HepG2 (cell line): ENCODE measurements around the gene CPZ. TPM values are rescaled to one million over a fixed set of nuclear protein-coding genes. Genes with fewer than 3 reads are reported as not detected.

Experiments used
- HNRNPL ChIP-seq: fragments of 200-400 bp; formaldehyde crosslinking; IDR thresholded peaks from 2 replicates; pipeline ENCODE4 v1.6.1; 2017; ENCODE audit warnings: mild to moderate bottlenecking, low read depth, low read length
- IKZF1 ChIP-seq: fragments of 450-650 bp; IDR thresholded peaks from 2 replicates; pipeline ENCODE4 v1.7.1; 2016
- JDP2 ChIP-seq: sonication (generic); formaldehyde crosslinking; IDR thresholded peaks from 2 replicates; pipeline ENCODE4 v1.8.1; 2022; ENCODE audit warnings: missing genetic modification reagents, borderline replicate concordance
- MEIS2 ChIP-seq: sonication (generic); formaldehyde crosslinking; IDR thresholded peaks from 2 replicates; pipeline ENCODE4 v1.9.0; 2021; ENCODE audit warnings: mild to moderate bottlenecking, missing genetic modification reagents
- MXI1 ChIP-seq: IDR thresholded peaks from 3 replicates; pipeline ENCODE4 v1.6.1; 2012; ENCODE audit warnings: low read depth, low read length, inconsistent platforms, borderline replicate concordance
- NR2C2 ChIP-seq: sonication (generic); formaldehyde crosslinking; IDR thresholded peaks from 2 replicates; pipeline ENCODE4 v1.4.0; 2020; ENCODE audit warnings: missing genetic modification reagents, mild to moderate bottlenecking, moderate library complexity, borderline replicate concordance
- NRL ChIP-seq: sonication (generic); formaldehyde crosslinking; IDR thresholded peaks from 2 replicates; pipeline ENCODE4 v1.5.0; 2020; ENCODE audit warnings: missing genetic modification reagents, mild to moderate bottlenecking, moderate library complexity, borderline replicate concordance
- RELA ChIP-seq: sonication (generic); formaldehyde crosslinking; IDR thresholded peaks from 2 replicates; pipeline ENCODE4 v1.4.0; 2020; ENCODE audit warnings: missing genetic modification reagents
- RFX3 ChIP-seq: IDR thresholded peaks from 2 replicates; pipeline ENCODE4 v1.6.1; 2016; ENCODE audit warnings: missing biosample characterization, missing genetic modification reagents
- RNF2 ChIP-seq: fragments of 450-650 bp; conservative IDR thresholded peaks from 2 replicates; pipeline ENCODE4 v1.6.1; 2016; ENCODE audit warnings: low read depth
- ZBTB42 ChIP-seq: sonication (generic); formaldehyde crosslinking; IDR thresholded peaks from 2 replicates; pipeline ENCODE4 v1.5.0; 2020; ENCODE audit warnings: mild to moderate bottlenecking, missing genetic modification reagents
- ZBTB7B ChIP-seq: sonication (generic); formaldehyde crosslinking; IDR thresholded peaks from 2 replicates; pipeline ENCODE4 v1.4.0; 2020; ENCODE audit warnings: missing genetic modification reagents
- ZKSCAN1 ChIP-seq: fragments of 150-350 bp; IDR thresholded peaks from 2 replicates; pipeline ENCODE4 v1.6.1; 2014; ENCODE audit warnings: low read length
- ZNF264 ChIP-seq: sonication (generic); formaldehyde crosslinking; IDR thresholded peaks from 2 replicates; pipeline ENCODE4 v1.4.0; 2020; ENCODE audit warnings: missing genetic modification reagents
- ZNF333 ChIP-seq: sonication (generic); formaldehyde crosslinking; IDR thresholded peaks from 2 replicates; pipeline ENCODE4 v1.4.0; 2020; ENCODE audit warnings: mild to moderate bottlenecking, missing genetic modification reagents, borderline replicate concordance
- ZNF343 ChIP-seq: sonication (generic); formaldehyde crosslinking; IDR thresholded peaks from 2 replicates; pipeline ENCODE4 v1.4.0; 2020; ENCODE audit warnings: mild to moderate bottlenecking, missing genetic modification reagents
- ZNF432 ChIP-seq: sonication (generic); formaldehyde crosslinking; IDR thresholded peaks from 2 replicates; pipeline ENCODE4 v1.5.0; 2020; ENCODE audit warnings: missing genetic modification reagents, mild to moderate bottlenecking, borderline replicate concordance
- ZNF672 ChIP-seq: sonication (generic); formaldehyde crosslinking; IDR thresholded peaks from 2 replicates; pipeline ENCODE4 v1.8.1; 2022; ENCODE audit warnings: missing genetic modification reagents
- ZNF746 ChIP-seq: sonication (generic); formaldehyde crosslinking; IDR thresholded peaks from 2 replicates; pipeline ENCODE4 v1.8.0; 2022; ENCODE audit warnings: mild to moderate bottlenecking, missing genetic modification reagents
- polyA plus RNA-seq, 8 experiments: library from polyadenylated mRNA; depleted of rRNA in 3 of 8; stranded (reverse) in 7 of 8; unstranded in 1 of 8; fragments of >200 nt; fragmentation: Illumina TruSeq in 4 of 8; extraction: Trizol in 4 of 8; gene quantifications; 2 replicates each; pipeline versions ENCODE4 v1.2.1 to v1.2.3, GENCODE V29; 2011 to 2016; ENCODE audit warnings: low read depth in 4 of 8, missing spikeins in 1 of 8, mixed read lengths in 1 of 8; ENCODE audit not compliant: insufficient read depth in 1 of 8
- total RNA-seq, 5 experiments: library from RNA; depleted of rRNA; stranded (reverse); fragments of >200 nt; fragmentation: Illumina TruSeq; extraction: Trizol; gene quantifications; 2 replicates each; pipeline ENCODE4 v1.2.3, GENCODE V29; 2016; ENCODE audit warnings: low read depth in 1 of 5
- TF ChIP-seq, protein P1 (sequence below): IDR thresholded peaks from 2 replicates; pipeline ENCODE4 v1.6.1; 2016
- TF ChIP-seq, protein P2 (sequence below): sonication (generic); formaldehyde crosslinking; IDR thresholded peaks from 2 replicates; pipeline ENCODE4 v1.4.0; 2020; ENCODE audit warnings: missing genetic modification reagents, borderline replicate concordance
- TF ChIP-seq, protein P3 (sequence below): sonication (generic); formaldehyde crosslinking; IDR thresholded peaks from 2 replicates; pipeline ENCODE4 v1.4.0; 2020; ENCODE audit warnings: missing genetic modification reagents
- TF ChIP-seq, protein P4 (sequence below): sonication (generic); formaldehyde crosslinking; IDR thresholded peaks from 2 replicates; pipeline ENCODE4 v1.4.0; 2020; ENCODE audit warnings: missing genetic modification reagents

Gene CPZ
- total and polyA plus RNA-seq, 2 of the 13 experiments (the other 11 are each of a cell fraction or from before 2014, with no cell fraction given), result 0.58 to 0.61 TPM

DNA sequence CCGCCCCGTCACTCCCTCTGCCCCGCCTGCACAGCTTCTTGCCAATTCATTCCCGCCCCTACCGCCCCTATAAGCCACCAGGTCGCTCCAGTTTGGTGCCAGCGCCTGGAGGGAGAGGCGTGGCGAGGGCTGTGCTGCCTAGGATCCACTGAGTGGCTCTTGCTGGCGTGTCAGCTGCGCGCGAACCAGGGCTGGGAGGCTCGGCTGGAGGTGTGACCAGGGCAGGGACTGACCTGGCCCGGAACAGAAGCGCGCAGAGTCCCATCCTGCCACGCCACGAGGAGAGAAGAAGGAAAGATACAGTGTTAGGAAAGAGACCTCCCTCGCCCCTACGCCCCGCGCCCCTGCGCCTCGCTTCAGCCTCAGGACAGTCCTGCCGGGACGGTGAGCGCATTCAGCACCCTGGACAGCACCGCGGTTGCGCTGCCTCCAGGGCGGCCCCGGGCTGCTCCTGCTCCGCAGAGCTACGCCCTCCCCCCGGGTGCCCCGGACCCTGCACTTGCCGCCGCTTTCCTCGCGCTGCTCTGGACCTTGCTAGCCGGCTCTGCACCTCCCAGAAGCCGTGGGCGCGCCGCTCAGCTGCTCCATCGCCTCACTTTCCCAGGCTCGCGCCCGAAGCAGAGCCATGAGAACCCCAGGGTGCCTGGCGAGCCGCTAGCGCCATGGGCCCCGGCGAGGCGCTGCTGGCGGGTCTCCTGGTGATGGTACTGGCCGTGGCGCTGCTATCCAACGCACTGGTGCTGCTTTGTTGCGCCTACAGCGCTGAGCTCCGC, 12.1 kb upstream of the CPZ start, which contains the start of gene GPR78 (continued):
- peak; percentile 50; the same call in 1 of the 2 replicates for TF ChIP-seq ZBTB7B (CRISPR knock-in tag)
- no peak for TF ChIP-seq ZNF432 (CRISPR knock-in tag)
- no peak for TF ChIP-seq HNRNPL
- TF ChIP-seq ZBTB42 (CRISPR knock-in tag), result 0 out of 2 replicates have a peak, but pooled peaks have one; percentile 36
- TF ChIP-seq IKZF1, result no peak
- TF ChIP-seq RNF2, result no peak
- TF ChIP-seq NR2C2, result no peak
- TF ChIP-seq ZNF672 (CRISPR knock-in tag), result no peak
- TF ChIP-seq ZNF746 (CRISPR knock-in tag), result peak; percentile 30; the same call in 1 of the 2 replicates
- TF ChIP-seq ZNF264 (CRISPR knock-in tag), result peak; percentile 58; the same call in 1 of the 2 replicates
- TF ChIP-seq RFX3, result no peak
- TF ChIP-seq NRL (CRISPR knock-in tag), result peak; percentile 59; the same call in 1 of the 2 replicates
- TF ChIP-seq ZNF343 (CRISPR knock-in tag), result no peak
- TF ChIP-seq, protein P1, sequence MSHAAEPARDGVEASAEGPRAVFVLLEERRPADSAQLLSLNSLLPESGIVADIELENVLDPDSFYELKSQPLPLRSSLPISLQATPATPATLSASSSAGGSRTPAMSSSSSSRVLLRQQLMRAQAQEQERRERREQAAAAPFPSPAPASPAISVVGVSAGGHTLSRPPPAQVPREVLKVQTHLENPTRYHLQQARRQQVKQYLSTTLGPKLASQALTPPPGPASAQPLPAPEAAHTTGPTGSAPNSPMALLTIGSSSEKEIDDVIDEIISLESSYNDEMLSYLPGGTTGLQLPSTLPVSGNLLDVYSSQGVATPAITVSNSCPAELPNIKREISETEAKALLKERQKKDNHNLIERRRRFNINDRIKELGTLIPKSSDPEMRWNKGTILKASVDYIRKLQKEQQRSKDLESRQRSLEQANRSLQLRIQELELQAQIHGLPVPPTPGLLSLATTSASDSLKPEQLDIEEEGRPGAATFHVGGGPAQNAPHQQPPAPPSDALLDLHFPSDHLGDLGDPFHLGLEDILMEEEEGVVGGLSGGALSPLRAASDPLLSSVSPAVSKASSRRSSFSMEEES (CRISPR knock-in tag), result peak; percentile 66; the same call in 1 of the 2 replicates
- TF ChIP-seq MXI1, result no peak
- no peak for TF ChIP-seq ZKSCAN1
- TF ChIP-seq, protein P2, sequence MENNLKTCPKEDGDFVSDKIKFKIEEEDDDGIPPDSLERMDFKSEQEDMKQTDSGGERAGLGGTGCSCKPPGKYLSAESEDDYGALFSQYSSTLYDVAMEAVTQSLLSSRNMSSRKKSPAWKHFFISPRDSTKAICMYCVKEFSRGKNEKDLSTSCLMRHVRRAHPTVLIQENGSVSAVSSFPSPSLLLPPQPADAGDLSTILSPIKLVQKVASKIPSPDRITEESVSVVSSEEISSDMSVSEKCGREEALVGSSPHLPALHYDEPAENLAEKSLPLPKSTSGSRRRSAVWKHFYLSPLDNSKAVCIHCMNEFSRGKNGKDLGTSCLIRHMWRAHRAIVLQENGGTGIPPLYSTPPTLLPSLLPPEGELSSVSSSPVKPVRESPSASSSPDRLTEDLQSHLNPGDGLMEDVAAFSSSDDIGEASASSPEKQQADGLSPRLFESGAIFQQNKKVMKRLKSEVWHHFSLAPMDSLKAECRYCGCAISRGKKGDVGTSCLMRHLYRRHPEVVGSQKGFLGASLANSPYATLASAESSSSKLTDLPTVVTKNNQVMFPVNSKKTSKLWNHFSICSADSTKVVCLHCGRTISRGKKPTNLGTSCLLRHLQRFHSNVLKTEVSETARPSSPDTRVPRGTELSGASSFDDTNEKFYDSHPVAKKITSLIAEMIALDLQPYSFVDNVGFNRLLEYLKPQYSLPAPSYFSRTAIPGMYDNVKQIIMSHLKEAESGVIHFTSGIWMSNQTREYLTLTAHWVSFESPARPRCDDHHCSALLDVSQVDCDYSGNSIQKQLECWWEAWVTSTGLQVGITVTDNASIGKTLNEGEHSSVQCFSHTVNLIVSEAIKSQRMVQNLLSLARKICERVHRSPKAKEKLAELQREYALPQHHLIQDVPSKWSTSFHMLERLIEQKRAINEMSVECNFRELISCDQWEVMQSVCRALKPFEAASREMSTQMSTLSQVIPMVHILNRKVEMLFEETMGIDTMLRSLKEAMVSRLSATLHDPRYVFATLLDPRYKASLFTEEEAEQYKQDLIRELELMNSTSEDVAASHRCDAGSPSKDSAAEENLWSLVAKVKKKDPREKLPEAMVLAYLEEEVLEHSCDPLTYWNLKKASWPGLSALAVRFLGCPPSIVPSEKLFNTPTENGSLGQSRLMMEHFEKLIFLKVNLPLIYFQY (CRISPR knock-in tag), result no peak
- no peak for TF ChIP-seq JDP2 (CRISPR knock-in tag)
- TF ChIP-seq, protein P3, sequence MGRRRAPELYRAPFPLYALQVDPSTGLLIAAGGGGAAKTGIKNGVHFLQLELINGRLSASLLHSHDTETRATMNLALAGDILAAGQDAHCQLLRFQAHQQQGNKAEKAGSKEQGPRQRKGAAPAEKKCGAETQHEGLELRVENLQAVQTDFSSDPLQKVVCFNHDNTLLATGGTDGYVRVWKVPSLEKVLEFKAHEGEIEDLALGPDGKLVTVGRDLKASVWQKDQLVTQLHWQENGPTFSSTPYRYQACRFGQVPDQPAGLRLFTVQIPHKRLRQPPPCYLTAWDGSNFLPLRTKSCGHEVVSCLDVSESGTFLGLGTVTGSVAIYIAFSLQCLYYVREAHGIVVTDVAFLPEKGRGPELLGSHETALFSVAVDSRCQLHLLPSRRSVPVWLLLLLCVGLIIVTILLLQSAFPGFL (CRISPR knock-in tag), result no peak
- TF ChIP-seq ZNF333 (CRISPR knock-in tag), result no peak
- TF ChIP-seq RELA, result no peak
- TF ChIP-seq, protein P4, sequence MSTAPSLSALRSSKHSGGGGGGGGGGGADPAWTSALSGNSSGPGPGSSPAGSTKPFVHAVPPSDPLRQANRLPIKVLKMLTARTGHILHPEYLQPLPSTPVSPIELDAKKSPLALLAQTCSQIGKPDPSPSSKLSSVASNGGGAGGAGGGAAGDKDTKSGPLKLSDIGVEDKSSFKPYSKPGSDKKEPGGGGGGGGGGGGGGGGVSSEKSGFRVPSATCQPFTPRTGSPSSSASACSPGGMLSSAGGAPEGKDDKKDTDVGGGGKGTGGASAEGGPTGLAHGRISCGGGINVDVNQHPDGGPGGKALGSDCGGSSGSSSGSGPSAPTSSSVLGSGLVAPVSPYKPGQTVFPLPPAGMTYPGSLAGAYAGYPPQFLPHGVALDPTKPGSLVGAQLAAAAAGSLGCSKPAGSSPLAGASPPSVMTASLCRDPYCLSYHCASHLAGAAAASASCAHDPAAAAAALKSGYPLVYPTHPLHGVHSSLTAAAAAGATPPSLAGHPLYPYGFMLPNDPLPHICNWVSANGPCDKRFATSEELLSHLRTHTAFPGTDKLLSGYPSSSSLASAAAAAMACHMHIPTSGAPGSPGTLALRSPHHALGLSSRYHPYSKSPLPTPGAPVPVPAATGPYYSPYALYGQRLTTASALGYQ (CRISPR knock-in tag), result no peak
- TF ChIP-seq MEIS2 (CRISPR knock-in tag), result peak; percentile 60; the same call in 1 of the 2 replicates
